K562 (cell line): Measurements from ENCODE around the gene NAA40. TPM values are rescaled to one million over a fixed set of nuclear protein-coding genes. Genes with fewer than 3 reads are reported as not detected.

Experiments used
- ATAC-seq: fragments of 200-7000 bp; cut with Tn5 transposase; 3 replicates; pipeline ENCODE4 v1.9.1; 2020; ENCODE audit warnings: moderate library complexity
- BruUV-seq: library from RNA; stranded (reverse); fragments of 400-500 nt; replicated peaks from 2 replicates; lab custom pipeline; 2021; lab: Mats Ljungman, UMichigan
- CTCF ChIA-PET: fragments of 300-600 bp; formaldehyde crosslinking; extraction: SDS; loops from one replicate; lab custom pipeline; 2021; ENCODE audit warnings: low intra/inter-chr PET ratio; lab: Yijun Ruan, JAX
- POLR2A ChIA-PET: fragments of 300-600, 350-650 bp; sonication (Branson Sonifier 250); formaldehyde crosslinking; extraction: SDS; loops from one replicate; lab custom pipeline; 2021; ENCODE audit warnings: antibody characterized with exemption, inconsistent platforms; lab: Yijun Ruan, JAX
- DNase-seq, 4 experiments: peaks; one replicate each; pipeline versions ENCODE4 v3.0.0 to v3.0.0-alpha.2; 2011 to 2018; ENCODE audit warnings: low spot score in 3 of 4, mixed read lengths in 3 of 4; ENCODE audit errors: extremely low read depth in 1 of 4
- FAIRE-seq: peaks from 2 replicates; lab custom pipeline; 2011; peaks lifted over from hg19 to GRCh38; lab: Jason Lieb, UNC
- H2AFZ ChIP-seq: 2 replicates; pipeline ENCODE4 v1.6.0; 2011; ENCODE audit warnings: low read depth, low read length, control low read depth, inconsistent platforms
- H3K27ac ChIP-seq: fragments of 200-600 bp; 3 replicates; pipeline ENCODE4 v1.8.0; 2011; ENCODE audit warnings: low read depth, mild to moderate bottlenecking, control low read depth, inconsistent platforms, low read length, moderate library complexity, mixed read lengths; ENCODE audit errors: extremely low read depth
- H3K27me3 ChIP-seq, 2 experiments: fragments of 300-600 bp in 1 of 2; 2 replicates in 1 of 2; 3 replicates in 1 of 2; pipeline versions ENCODE4 v1.6.0 to v1.8.0; 2011; ENCODE audit warnings: inconsistent platforms in 2 of 2, low read length in 2 of 2, mild to moderate bottlenecking in 1 of 2, mixed read lengths in 1 of 2, moderate library complexity in 1 of 2; ENCODE audit not compliant: control insufficient read depth in 2 of 2, insufficient read depth in 2 of 2
- H3K36me3 ChIP-seq: fragments of 300-600 bp; 3 replicates; pipeline ENCODE4 v1.8.0; 2011; ENCODE audit warnings: mild to moderate bottlenecking, low read length, inconsistent platforms; ENCODE audit not compliant: control insufficient read depth, insufficient read depth
- H3K4me1 ChIP-seq, 2 experiments: fragments of 200-600 bp in 1 of 2; replicated peaks in 1 of 2; 2 replicates in 1 of 2; 3 replicates in 1 of 2; pipeline versions ENCODE4 v1.5.1 to v1.8.0; 2011; ENCODE audit warnings: inconsistent platforms in 2 of 2, low read length in 2 of 2, mild to moderate bottlenecking in 1 of 2, mixed read lengths in 1 of 2, moderate library complexity in 1 of 2; ENCODE audit not compliant: control insufficient read depth in 2 of 2, insufficient read depth in 2 of 2
- H3K4me2 ChIP-seq: 2 replicates; pipeline ENCODE4 v1.6.1; 2011; ENCODE audit warnings: low read length, control low read depth, inconsistent platforms, mixed read lengths; ENCODE audit not compliant: insufficient read depth
- H3K4me3 ChIP-seq: fragments of 200-600 bp; sonication (generic), shearing (Covaris generic); 2 replicates; pipeline ENCODE4 v1.5.1; 2016; ENCODE audit warnings: control low read depth, inconsistent platforms
- H3K79me2 ChIP-seq: fragments of 200-600 bp; 3 replicates; pipeline ENCODE4 v1.8.0; 2011; ENCODE audit warnings: low read length, inconsistent platforms; ENCODE audit not compliant: control insufficient read depth, insufficient read depth
- H3K9ac ChIP-seq, 2 experiments: 2 replicates each; pipeline versions ENCODE4 v1.6.0 to v1.6.1; 2011; ENCODE audit warnings: low read depth in 2 of 2, low read length in 2 of 2, control low read depth in 1 of 2, inconsistent platforms in 1 of 2, mild to moderate bottlenecking in 1 of 2, mixed read lengths in 1 of 2; ENCODE audit not compliant: insufficient read depth in 1 of 2
- H3K9me1 ChIP-seq: one replicate; pipeline ENCODE4 v1.6.0; 2011; ENCODE audit warnings: inconsistent platforms, mild to moderate bottlenecking, low read length, moderate library complexity; ENCODE audit not compliant: control insufficient read depth, insufficient read depth
- H3K9me3 ChIP-seq: replicated peaks from 2 replicates; pipeline ENCODE4 v1.5.1; 2011; ENCODE audit warnings: low read depth, low read length, inconsistent platforms; ENCODE audit not compliant: control insufficient read depth, insufficient read depth
- H4K20me1 ChIP-seq: replicated peaks from 2 replicates; pipeline ENCODE4 v1.6.1; 2011; ENCODE audit warnings: low read length, inconsistent platforms, mixed read lengths; ENCODE audit not compliant: control insufficient read depth, insufficient read depth
- EHMT2 ChIP-seq: fragments of 450-650 bp; IDR thresholded peaks from 2 replicates; pipeline ENCODE4 v1.6.1; 2018; ENCODE audit warnings: antibody characterized with exemption
- ELF2 ChIP-seq: fragments of 250-450 bp; sonication (Bioruptor Pico); IDR thresholded peaks from 2 replicates; pipeline ENCODE4 v1.5.0; 2021; ENCODE audit warnings: mild to moderate bottlenecking
- SAFB ChIP-seq: fragments of 200-400 bp; formaldehyde crosslinking; IDR thresholded peaks from 2 replicates; pipeline ENCODE4 v1.6.1; 2017; ENCODE audit warnings: low read depth, low read length, borderline replicate concordance
- TEAD2 ChIP-seq: fragments of 450-650 bp; IDR thresholded peaks from 2 replicates; pipeline ENCODE4 v1.6.1; 2016; ENCODE audit warnings: missing genetic modification characterization, control low read depth, missing compliant biosample characterization
- ZNF347 ChIP-seq: fragments of 450-650 bp; formaldehyde crosslinking; IDR thresholded peaks from 2 replicates; pipeline ENCODE4 v1.4.0; 2020; ENCODE audit warnings: low read depth, mild to moderate bottlenecking, moderate library complexity
- ZNF644 ChIP-seq: fragments of 200-800 bp; sonication (Bioruptor generic); IDR thresholded peaks from 2 replicates; pipeline ENCODE4 v1.6.1; 2016; ENCODE audit warnings: low read depth, missing genetic modification characterization, missing compliant biosample characterization
- WGBS: fragments of 100-300 bp; shearing (Covaris generic); methylation state at CpG from one replicate; pipeline ENCODE4 v1.1.6; 2016; ENCODE audit warnings: low coverage, mixed read lengths; ENCODE audit not compliant: insufficient coverage; ENCODE audit errors: missing lambda C conversion rate; 5-methylcytosine and 5-hydroxymethylcytosine counted together
- in situ Hi-C: fragments of 300-500 bp; cut with MboI; formaldehyde crosslinking; loops from 4 replicates; pipeline ENCODE4 v1.15.0; 2018; ENCODE audit warnings: inconsistent platforms, mixed read lengths
- intact Hi-C: fragments of 100-400 bp; cut with micrococcal nuclease; formaldehyde crosslinking; loops from 2 replicates; pipeline ENCODE4 v1.14.2; 2022
- polyA plus RNA-seq, 8 experiments: library from polyadenylated mRNA; depleted of rRNA in 4 of 8; stranded (reverse) in 5 of 8; unstranded in 3 of 8; fragments of >200 nt; fragmentation: Nextera tagmentation in 2 of 8; fragmentation: Illumina TruSeq in 1 of 8; extraction: Ambion mirVana in 2 of 8; extraction: Trizol in 1 of 8; gene quantifications; 2 replicates each; pipeline versions ENCODE4 v1.2.1 to v1.2.3, GENCODE V29; 2011 to 2014; ENCODE audit warnings: inconsistent platforms in 1 of 8, missing spikeins in 1 of 8
- total RNA-seq, 7 experiments: library from RNA; depleted of rRNA in 6 of 7; stranded (reverse); fragments of >200 nt in 6 of 7; fragmentation: Illumina TruSeq in 2 of 7; extraction: Trizol in 2 of 7; gene quantifications; 2 replicates each; pipeline versions ENCODE4 v1.2.1 to v1.2.3, GENCODE V29; 2011 to 2021; ENCODE audit warnings: low replicate concordance in 1 of 7
- TF ChIP-seq, protein P1 (sequence below): sonication (generic); formaldehyde crosslinking; IDR thresholded peaks from 2 replicates; pipeline ENCODE4 v1.8.0; 2022; ENCODE audit warnings: mild to moderate bottlenecking, missing genetic modification reagents
- TF ChIP-seq, protein P2 (sequence below): sonication (generic); formaldehyde crosslinking; IDR thresholded peaks from 2 replicates; pipeline ENCODE4 v1.8.1; 2023; ENCODE audit warnings: mild to moderate bottlenecking, missing genetic modification reagents

NAA40 gene
- total and polyA plus RNA-seq, 9 of the 15 experiments (the other 6 are each of a cell fraction or from before 2014, with no cell fraction given): 6.2 to 39.0 (median 23.1) TPM

DNA sequence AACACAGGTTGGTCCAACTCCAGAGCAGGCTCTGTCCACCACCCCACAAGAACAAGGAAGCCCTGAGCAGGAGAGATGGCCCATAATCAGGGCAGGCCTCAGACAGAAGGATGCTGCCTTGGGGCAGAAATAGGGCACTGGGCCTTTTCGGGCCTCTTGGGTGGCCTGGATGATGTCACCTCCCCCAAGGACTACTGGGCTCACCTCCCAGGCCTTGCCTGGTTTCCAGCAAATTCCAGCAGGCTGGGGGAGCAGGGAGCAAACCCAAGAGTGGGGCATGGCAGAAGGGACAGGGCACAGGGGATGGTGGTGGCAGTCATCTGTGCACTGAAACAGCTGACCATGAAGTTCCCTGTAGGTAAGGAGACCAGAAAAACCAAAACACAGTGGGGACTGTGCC lies 5.3 kb upstream of the NAA40 start:
- BruUV-seq: no TSS peak
- Histone ChIP-seq H3K79me2 (no peaks in the 10 kb centered on the region), H4K20me1 (no peaks in the 10 kb centered on the region), H3K4me1 (peaks cover 9 to 10% of the 10 kb centered on the region in 2 experiments; a peak in 4 of 5 replicates), H3K9me3 (no peaks in the 10 kb centered on the region), H3K27me3 (no peaks in the 10 kb centered on the region), H3K9me1 (no peaks in the 10 kb centered on the region), H3K4me2 (no peak overlapping the region), H2AFZ (no peak overlapping the region), H3K27ac (no peak overlapping the region), H3K36me3 (no peaks in the 10 kb centered on the region), H3K9ac (no peak overlapping the region), H3K4me3 (no peak overlapping the region)
- CTCF ChIA-PET: no interaction called here
- POLR2A ChIA-PET: no interaction called here
- DNase-seq (no peak), ATAC-seq (no peak), FAIRE-seq (no peak)
- in situ Hi-C loops (no loop called here), intact Hi-C loops (no loop called here)
- 38% methylated on average over 1 of the region's 1 CpG for WGBS
- TF ChIP-seq ZNF644 (tag): no peak
- TF ChIP-seq EHMT2: no peak
- TF ChIP-seq SAFB: no peak
- TF ChIP-seq, protein P1, sequence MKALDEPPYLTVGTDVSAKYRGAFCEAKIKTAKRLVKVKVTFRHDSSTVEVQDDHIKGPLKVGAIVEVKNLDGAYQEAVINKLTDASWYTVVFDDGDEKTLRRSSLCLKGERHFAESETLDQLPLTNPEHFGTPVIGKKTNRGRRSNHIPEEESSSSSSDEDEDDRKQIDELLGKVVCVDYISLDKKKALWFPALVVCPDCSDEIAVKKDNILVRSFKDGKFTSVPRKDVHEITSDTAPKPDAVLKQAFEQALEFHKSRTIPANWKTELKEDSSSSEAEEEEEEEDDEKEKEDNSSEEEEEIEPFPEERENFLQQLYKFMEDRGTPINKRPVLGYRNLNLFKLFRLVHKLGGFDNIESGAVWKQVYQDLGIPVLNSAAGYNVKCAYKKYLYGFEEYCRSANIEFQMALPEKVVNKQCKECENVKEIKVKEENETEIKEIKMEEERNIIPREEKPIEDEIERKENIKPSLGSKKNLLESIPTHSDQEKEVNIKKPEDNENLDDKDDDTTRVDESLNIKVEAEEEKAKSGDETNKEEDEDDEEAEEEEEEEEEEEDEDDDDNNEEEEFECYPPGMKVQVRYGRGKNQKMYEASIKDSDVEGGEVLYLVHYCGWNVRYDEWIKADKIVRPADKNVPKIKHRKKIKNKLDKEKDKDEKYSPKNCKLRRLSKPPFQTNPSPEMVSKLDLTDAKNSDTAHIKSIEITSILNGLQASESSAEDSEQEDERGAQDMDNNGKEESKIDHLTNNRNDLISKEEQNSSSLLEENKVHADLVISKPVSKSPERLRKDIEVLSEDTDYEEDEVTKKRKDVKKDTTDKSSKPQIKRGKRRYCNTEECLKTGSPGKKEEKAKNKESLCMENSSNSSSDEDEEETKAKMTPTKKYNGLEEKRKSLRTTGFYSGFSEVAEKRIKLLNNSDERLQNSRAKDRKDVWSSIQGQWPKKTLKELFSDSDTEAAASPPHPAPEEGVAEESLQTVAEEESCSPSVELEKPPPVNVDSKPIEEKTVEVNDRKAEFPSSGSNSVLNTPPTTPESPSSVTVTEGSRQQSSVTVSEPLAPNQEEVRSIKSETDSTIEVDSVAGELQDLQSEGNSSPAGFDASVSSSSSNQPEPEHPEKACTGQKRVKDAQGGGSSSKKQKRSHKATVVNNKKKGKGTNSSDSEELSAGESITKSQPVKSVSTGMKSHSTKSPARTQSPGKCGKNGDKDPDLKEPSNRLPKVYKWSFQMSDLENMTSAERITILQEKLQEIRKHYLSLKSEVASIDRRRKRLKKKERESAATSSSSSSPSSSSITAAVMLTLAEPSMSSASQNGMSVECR: no peak
- no peak for TF ChIP-seq ZNF347
- TF ChIP-seq, protein P2, sequence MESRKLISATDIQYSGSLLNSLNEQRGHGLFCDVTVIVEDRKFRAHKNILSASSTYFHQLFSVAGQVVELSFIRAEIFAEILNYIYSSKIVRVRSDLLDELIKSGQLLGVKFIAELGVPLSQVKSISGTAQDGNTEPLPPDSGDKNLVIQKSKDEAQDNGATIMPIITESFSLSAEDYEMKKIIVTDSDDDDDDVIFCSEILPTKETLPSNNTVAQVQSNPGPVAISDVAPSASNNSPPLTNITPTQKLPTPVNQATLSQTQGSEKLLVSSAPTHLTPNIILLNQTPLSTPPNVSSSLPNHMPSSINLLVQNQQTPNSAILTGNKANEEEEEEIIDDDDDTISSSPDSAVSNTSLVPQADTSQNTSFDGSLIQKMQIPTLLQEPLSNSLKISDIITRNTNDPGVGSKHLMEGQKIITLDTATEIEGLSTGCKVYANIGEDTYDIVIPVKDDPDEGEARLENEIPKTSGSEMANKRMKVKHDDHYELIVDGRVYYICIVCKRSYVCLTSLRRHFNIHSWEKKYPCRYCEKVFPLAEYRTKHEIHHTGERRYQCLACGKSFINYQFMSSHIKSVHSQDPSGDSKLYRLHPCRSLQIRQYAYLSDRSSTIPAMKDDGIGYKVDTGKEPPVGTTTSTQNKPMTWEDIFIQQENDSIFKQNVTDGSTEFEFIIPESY (CRISPR knock-in tag): no peak
- TF ChIP-seq TEAD2 (tag): no peak
- no peak for TF ChIP-seq ELF2 (CRISPR knock-in tag)
